GM10266 (cell line): ENCODE data around the gene SAMD4A.

Experiments used
- DNase-seq: peaks from one replicate; pipeline ENCODE4 v3.0.0; 2012; ENCODE audit errors: extremely low spot score
- TF ChIP-seq, protein P1 (sequence below): IDR thresholded peaks from 2 replicates; pipeline ENCODE4 v1.5.1; 2012; ENCODE audit warnings: mild to moderate bottlenecking, low read depth; ENCODE audit not compliant: control insufficient read depth, insufficient read depth; ENCODE audit errors: missing control alignments

The SAMD4A gene

DNA sequence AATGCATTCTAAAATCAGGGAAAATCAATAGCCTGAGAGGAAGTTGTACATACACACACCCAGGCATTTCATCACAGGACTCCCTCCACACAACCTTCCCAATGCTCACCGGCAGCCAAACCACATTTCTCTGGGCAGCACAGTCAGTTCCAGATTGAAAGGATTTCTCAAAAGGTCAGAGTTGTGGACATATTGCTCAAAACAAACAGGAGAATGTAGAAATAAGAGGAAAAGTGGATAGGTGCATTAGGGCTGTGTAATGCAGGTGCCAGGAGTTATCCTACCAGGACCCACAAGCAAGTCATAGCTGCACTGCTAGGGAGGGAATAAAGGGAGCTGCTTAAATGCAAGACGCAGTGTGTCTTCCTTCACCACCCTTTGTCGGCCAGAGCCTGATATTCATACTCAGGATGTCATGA, 272.8 kb downstream of the SAMD4A start:
- TF ChIP-seq, protein P1, sequence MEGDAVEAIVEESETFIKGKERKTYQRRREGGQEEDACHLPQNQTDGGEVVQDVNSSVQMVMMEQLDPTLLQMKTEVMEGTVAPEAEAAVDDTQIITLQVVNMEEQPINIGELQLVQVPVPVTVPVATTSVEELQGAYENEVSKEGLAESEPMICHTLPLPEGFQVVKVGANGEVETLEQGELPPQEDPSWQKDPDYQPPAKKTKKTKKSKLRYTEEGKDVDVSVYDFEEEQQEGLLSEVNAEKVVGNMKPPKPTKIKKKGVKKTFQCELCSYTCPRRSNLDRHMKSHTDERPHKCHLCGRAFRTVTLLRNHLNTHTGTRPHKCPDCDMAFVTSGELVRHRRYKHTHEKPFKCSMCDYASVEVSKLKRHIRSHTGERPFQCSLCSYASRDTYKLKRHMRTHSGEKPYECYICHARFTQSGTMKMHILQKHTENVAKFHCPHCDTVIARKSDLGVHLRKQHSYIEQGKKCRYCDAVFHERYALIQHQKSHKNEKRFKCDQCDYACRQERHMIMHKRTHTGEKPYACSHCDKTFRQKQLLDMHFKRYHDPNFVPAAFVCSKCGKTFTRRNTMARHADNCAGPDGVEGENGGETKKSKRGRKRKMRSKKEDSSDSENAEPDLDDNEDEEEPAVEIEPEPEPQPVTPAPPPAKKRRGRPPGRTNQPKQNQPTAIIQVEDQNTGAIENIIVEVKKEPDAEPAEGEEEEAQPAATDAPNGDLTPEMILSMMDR = no peak
- no peak for DNase-seq

DNA sequence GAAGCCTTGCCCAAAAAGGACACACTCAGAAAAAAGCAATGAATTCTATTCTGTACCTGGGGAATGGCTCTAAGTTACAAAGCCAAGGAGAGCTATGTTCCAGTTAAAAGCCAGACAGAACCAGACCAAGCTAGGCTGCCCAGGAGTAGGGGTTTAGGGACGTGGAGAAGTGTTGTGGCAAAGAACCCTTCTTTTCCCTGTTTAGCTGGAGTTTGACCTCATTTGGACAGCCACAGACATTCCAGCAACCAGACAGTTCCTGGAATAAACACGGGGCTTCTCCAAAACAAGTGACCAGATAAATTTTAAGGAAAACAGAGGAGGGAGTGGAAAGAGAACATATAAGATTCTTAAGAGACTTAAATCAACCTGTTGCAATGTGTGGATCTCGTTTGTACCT, 273.4 kb downstream of the SAMD4A start:
- TF ChIP-seq, protein P1 = no peak

DNA sequence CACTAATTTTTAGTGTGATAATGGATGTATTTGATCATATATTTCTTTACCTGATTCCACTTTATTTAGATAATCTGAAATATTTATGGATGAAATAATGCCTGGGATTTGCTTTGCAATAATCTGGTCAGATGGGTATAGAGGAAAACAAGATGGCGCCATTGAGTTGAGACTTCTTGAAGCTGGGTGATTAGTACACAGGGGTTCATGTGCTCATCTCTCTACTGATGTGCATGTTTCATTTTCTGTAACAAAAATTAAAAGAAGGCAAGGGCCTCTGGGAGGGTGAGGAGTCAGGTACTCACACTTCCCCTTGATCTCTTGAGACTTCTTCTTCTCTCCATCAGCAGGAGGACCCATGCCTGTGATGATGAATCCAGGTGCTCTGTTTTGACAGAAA, 273.9 kb downstream of the SAMD4A start:
- peak; percentile 14 for DNase-seq
- TF ChIP-seq, protein P1 = no peak

More for the DNA sequence above, 273.4 kb downstream of the SAMD4A start:
- no peak for DNase-seq
